Suprapubic skin (tissue), 4 donors: Measurements from ENCODE around the gene LRRC4C. TPM values are rescaled to one million over a fixed set of nuclear protein-coding genes. Genes with fewer than 3 reads are reported as not detected.

ENCODE experiments used
- DNase-seq, 2 donors: peaks; one replicate each; pipeline ENCODE4 v3.0.0-alpha.2; 2019; ENCODE audit warnings: low spot score in 2 of 2
- H3K27ac ChIP-seq: fragments of 200-600 bp; sonication (generic); one replicate; pipeline ENCODE4 v1.5.1; 2019
- H3K27me3 ChIP-seq: fragments of 200-600 bp; sonication (generic); one replicate; pipeline ENCODE4 v1.5.1; 2019
- H3K36me3 ChIP-seq: fragments of 200-600 bp; sonication (generic); one replicate; pipeline ENCODE4 v1.5.1; 2019
- H3K4me1 ChIP-seq: fragments of 200-600 bp; sonication (generic); one replicate; pipeline ENCODE4 v1.5.1; 2019
- H3K4me3 ChIP-seq: fragments of 200-600 bp; sonication (generic); one replicate; pipeline ENCODE4 v1.5.1; 2019; ENCODE audit warnings: mild to moderate bottlenecking
- H3K9me3 ChIP-seq: fragments of 200-600 bp; sonication (generic); one replicate; pipeline ENCODE4 v1.5.1; 2019
- CTCF ChIP-seq, 2 donors: fragments of 200-600 bp in 1 of 2; fragments of 450-650 bp in 1 of 2; sonication (generic) in 1 of 2; IDR thresholded peaks; one replicate each; pipeline ENCODE4 v1.5.1; 2016 to 2019; ENCODE audit warnings: antibody characterized with exemption in 2 of 2, mild to moderate bottlenecking in 1 of 2, moderate library complexity in 1 of 2
- EP300 ChIP-seq: sonication (generic); formaldehyde crosslinking; IDR thresholded peaks from one replicate; pipeline ENCODE4 v1.6.1; 2017; ENCODE audit warnings: antibody characterized with exemption
- POLR2A ChIP-seq, 2 donors: fragments of 450-650 bp; IDR thresholded peaks; one replicate each; pipeline ENCODE4 v1.6.1; 2017; ENCODE audit warnings: antibody characterized with exemption in 2 of 2, mild to moderate bottlenecking in 2 of 2, moderate library complexity in 2 of 2
- POLR2AphosphoS5 ChIP-seq, 3 donors: sonication (generic); formaldehyde crosslinking; IDR thresholded peaks; one replicate each; pipeline ENCODE4 v1.6.1; 2017; ENCODE audit warnings: antibody characterized with exemption in 3 of 3
- WGBS: methylation state at CpG from one replicate; pipeline ENCODE4 v1.1.5; 2018; 5-methylcytosine and 5-hydroxymethylcytosine counted together
- total RNA-seq, 4 donors: library from RNA; depleted of rRNA; stranded (reverse); fragments of >200 nt; gene quantifications; one replicate each; pipeline ENCODE4 v1.1.0, GENCODE V29; 2016

Gene LRRC4C
- total RNA-seq, 4 donors from 2014 or later: 0.19 to 1.1 (median 0.60) TPM; not detected in 1

GRCh38 chr11:41081756-41082285, 377.6 kb downstream of the LRRC4C start:
- Histone ChIP-seq H3K4me3 (no peak overlapping the region), H3K27me3 (no peaks in the 10 kb centered on the region), H3K27ac (no peak overlapping the region), H3K9me3 (no peaks in the 10 kb centered on the region), H3K36me3 (no peaks in the 10 kb centered on the region), H3K4me1 (no peaks in the 10 kb centered on the region)
- WGBS: 85% methylated on average over 8 of the region's 8 CpGs
- no peak for DNase-seq
- TF ChIP-seq POLR2AphosphoS5 (IDR thresholded peaks at IDR 0.05): no peak
- no peak for TF ChIP-seq CTCF (IDR thresholded peaks at IDR 0.05)
- TF ChIP-seq POLR2A (IDR thresholded peaks at IDR 0.05): no peak
- TF ChIP-seq EP300: no peak

- Histone ChIP-seq H3K27me3 (no peaks in the 10 kb centered on the region), H3K36me3 (no peaks in the 10 kb centered on the region), H3K9me3 (peaks cover 5% of the 10 kb centered on the region), H3K4me1 (no peaks in the 10 kb centered on the region), H3K27ac (no peak overlapping the region), H3K4me3 (no peak overlapping the region)
- TF ChIP-seq POLR2A (IDR thresholded peaks at IDR 0.05): no peak
- TF ChIP-seq POLR2AphosphoS5 (IDR thresholded peaks at IDR 0.05): no peak
- TF ChIP-seq CTCF (IDR thresholded peaks at IDR 0.05): no peak
- no peak for TF ChIP-seq EP300
- no peak for DNase-seq
Observed at GRCh38 chr11:41074318-41074717, 385.1 kb downstream of the LRRC4C start.

- Histone ChIP-seq H3K4me3 (no peak overlapping the region), H3K36me3 (no peaks in the 10 kb centered on the region), H3K9me3 (peaks cover 12% of the 10 kb centered on the region), H3K4me1 (no peaks in the 10 kb centered on the region), H3K27ac (no peak overlapping the region), H3K27me3 (no peaks in the 10 kb centered on the region)
- WGBS: 89% methylated on average over 6 of the region's 8 CpGs
- TF ChIP-seq EP300 (no peak), POLR2AphosphoS5 (IDR thresholded peaks at IDR 0.05) (no peak), POLR2A (IDR thresholded peaks at IDR 0.05) (no peak), CTCF (IDR thresholded peaks at IDR 0.05) (no peak)
- no peak for DNase-seq
Observed at GRCh38 chr11:41065432-41065831, 394.0 kb downstream of the LRRC4C start.

GRCh38 chr11:41058138-41058537, 401.3 kb downstream of the LRRC4C start:
- H3K27ac ChIP-seq: no peak overlapping the region
- no peaks in the 10 kb centered on the region for H3K27me3 ChIP-seq
- no peak for TF ChIP-seq CTCF (IDR thresholded peaks at IDR 0.05)
- no peak for TF ChIP-seq POLR2A (IDR thresholded peaks at IDR 0.05)
- TF ChIP-seq POLR2AphosphoS5 (IDR thresholded peaks at IDR 0.05): no peak
- TF ChIP-seq EP300: no peak
- WGBS: 87% methylated on average over 3 of the region's 5 CpGs
- DNase-seq: no peak
- H3K4me1 ChIP-seq: no peaks in the 10 kb centered on the region
- no peak overlapping the region for H3K4me3 ChIP-seq
- H3K36me3 ChIP-seq: no peaks in the 10 kb centered on the region
- H3K9me3 ChIP-seq: no peaks in the 10 kb centered on the region

GRCh38 chr11:41056892-41057569, 402.4 kb downstream of the LRRC4C start:
- Histone ChIP-seq H3K4me3 (no peak overlapping the region), H3K27me3 (no peaks in the 10 kb centered on the region), H3K4me1 (no peaks in the 10 kb centered on the region), H3K9me3 (no peaks in the 10 kb centered on the region), H3K27ac (no peak overlapping the region), H3K36me3 (no peaks in the 10 kb centered on the region)
- DNase-seq: peak in 1 of 2 donors; percentile 45
- WGBS: 93% methylated on average over 5 of the region's 11 CpGs
- TF ChIP-seq EP300: no peak
- TF ChIP-seq CTCF (IDR thresholded peaks at IDR 0.05): no peak
- TF ChIP-seq POLR2AphosphoS5 (IDR thresholded peaks at IDR 0.05): no peak
- TF ChIP-seq POLR2A (IDR thresholded peaks at IDR 0.05): no peak
